Large intestine (tissue), 3 donors: ENCODE measurements around the gene RNF223. TPM values are rescaled to one million over a fixed set of nuclear protein-coding genes. Genes with fewer than 3 reads are reported as not detected.

Experiments
- DNase-seq, 2 donors: peaks; one replicate each; pipeline versions ENCODE4 v3.0.0 to v3.0.0-alpha.2; 2013
- H3K27ac ChIP-seq: one replicate; pipeline ENCODE4 v1.5.1; 2013; ENCODE audit warnings: low read length
- H3K27me3 ChIP-seq: 2 replicates; pipeline ENCODE4 v1.6.1; 2013; ENCODE audit warnings: low read length; ENCODE audit not compliant: control insufficient read depth, insufficient read depth
- H3K36me3 ChIP-seq: 2 replicates; pipeline ENCODE4 v1.6.1; 2013; ENCODE audit warnings: low read length; ENCODE audit not compliant: control insufficient read depth, insufficient read depth
- H3K4me1 ChIP-seq: one replicate; pipeline ENCODE4 v1.6.1; 2013; ENCODE audit warnings: low read length; ENCODE audit not compliant: control insufficient read depth, insufficient read depth
- H3K4me3 ChIP-seq: one replicate; pipeline ENCODE4 v1.5.1; 2013; ENCODE audit warnings: low read length
- H3K9me3 ChIP-seq: one replicate; pipeline ENCODE4 v1.6.1; 2013; ENCODE audit warnings: mild to moderate bottlenecking, low read depth, low read length, moderate library complexity; ENCODE audit not compliant: control insufficient read depth
- WGBS: methylation state at CpG from one replicate; pipeline ENCODE4 v1.1.5; 2013; ENCODE audit warnings: low lambda C conversion rate; ENCODE audit not compliant: insufficient coverage; 5-methylcytosine and 5-hydroxymethylcytosine counted together
- polyA plus RNA-seq: library from polyadenylated mRNA; unstranded; fragments of 120-200 nt; gene quantifications from one replicate; pipeline ENCODE4 v1.2.1, GENCODE V29; 2013

RNF223 gene
- polyA plus RNA-seq, 1 donor, result 0.06 TPM

DNA sequence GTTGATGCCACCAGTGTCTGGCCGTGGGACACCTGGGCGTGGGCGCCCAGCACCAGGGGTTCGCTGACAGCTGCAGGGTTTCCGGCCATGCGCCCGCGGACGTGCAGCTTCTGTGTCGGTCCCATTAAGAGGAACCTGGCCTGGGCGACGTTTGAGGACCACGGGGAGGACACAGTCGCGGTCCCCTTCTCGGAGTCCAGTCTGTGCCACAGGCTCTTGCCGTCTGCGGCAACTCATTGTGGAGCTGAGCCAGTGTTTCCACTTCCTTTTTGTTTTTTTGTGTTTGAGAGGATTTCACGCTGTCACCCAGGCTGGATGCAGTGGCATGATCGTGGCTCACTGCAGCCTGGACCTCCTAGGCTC lies 43.3 kb upstream of the RNF223 start:
- no peak for DNase-seq
- peaks cover 14% of the 10 kb centered on the region for H3K27me3 ChIP-seq
- no peak overlapping the region for H3K27ac ChIP-seq
- WGBS, result no CpG with 5 or more reads among the region's 20 CpGs
- peaks cover 22% of the 10 kb centered on the region for H3K9me3 ChIP-seq
- no peak overlapping the region for H3K4me3 ChIP-seq
- H3K36me3 ChIP-seq, result no peaks in the 10 kb centered on the region
- peaks cover 11% of the 10 kb centered on the region for H3K4me1 ChIP-seq

DNA sequence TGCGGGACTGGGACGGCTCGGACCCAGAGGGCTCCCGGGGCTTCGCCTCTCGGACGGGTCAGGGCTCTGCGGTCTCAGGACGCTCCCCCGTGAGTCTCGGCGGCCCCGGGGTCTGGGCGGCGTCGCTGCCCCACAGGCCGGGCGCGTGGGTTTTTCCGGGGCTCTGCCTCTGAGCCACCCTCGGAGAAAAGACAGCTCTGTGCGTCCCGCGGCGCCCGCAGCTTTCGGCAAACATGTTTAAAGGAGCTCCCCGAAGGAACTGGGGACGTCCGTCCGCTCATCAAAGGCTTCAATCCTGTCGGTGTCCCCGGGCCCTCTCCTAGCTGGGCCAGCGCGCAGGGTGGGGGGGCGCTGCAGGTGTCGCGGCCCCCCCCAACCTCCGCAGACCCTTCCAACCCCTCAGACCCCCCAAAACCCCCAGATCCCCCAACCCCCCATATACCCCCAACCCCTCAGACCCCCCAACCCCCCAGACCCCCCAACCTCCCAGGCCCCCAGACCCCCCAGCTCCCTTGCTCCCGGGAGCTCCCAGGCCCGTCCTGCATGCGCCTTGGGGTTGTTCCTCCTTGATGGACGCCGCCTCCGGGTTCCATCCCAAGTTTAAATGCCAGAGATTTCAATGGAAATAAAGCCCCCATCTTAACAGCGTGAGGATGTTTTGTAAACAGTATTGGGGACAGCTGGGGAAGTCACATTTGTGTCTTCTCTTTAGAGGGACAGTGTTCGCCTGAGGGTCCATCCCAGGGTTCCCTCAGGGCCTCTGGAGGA lies 42.8 kb upstream of the RNF223 start:
- H3K4me3 ChIP-seq, result peak overlapping the region; percentile 35
- peaks cover 14% of the 10 kb centered on the region for H3K27me3 ChIP-seq
- peaks cover 27% of the 10 kb centered on the region for H3K9me3 ChIP-seq
- peaks cover 7% of the 10 kb centered on the region for H3K4me1 ChIP-seq
- H3K27ac ChIP-seq, result no peak overlapping the region
- no peak for DNase-seq
- no CpG with 5 or more reads among the region's 47 CpGs for WGBS
- H3K36me3 ChIP-seq, result no peaks in the 10 kb centered on the region

DNA sequence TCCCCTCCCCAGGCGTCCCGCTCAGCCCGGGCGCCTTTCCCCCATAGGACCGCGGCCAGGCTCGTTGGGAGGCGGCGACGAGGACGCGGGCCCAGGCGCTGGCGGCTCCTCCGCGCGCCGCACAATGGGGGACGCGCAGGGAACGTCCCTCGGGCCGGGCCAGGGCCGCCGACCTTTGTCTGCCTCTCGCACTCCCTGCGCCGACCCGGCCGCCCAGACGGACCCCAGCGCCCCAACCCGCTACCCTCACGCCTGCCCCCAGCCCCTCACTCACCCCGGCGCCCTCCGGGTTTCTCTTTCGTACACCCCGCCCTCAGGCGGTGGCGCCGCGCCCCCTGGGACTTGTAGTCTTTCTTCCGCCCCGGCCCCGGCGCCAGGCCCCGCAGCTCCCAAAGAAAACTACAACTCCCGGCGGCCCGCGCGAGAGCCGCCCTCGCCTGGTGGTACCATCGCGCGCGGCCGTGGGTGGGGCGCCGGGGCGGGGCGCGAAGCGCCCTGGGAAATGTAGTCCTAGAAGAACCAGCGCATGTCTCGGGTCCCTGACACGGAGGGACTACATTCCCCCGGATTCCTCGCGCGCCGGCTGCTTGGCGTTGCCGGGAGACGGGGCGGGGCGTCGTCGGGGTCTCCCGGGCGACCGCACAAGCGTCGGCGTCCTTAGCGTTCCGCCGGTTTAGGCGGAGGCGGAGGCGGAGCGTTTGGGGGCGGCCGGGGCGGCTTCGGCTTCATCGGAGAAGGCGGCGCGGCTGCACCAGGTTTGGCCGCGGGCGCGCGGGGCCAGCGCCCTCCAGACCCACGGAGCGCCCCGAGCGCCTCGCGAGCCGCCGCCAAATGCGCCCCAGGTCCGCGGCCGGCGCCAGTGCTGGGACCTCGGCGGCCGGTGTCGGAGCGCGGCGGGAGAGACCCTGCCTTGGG lies 41.9 kb upstream of the RNF223 start, which contains the start of gene C1orf159:
Gene C1orf159, minus strand, starts transcription at position 304 of the 915 bp plus-strand sequence. CDS start 24,546 bp downstream, outside the sequence.
- peaks cover 14% of the 10 kb centered on the region for H3K27me3 ChIP-seq
- H3K9me3 ChIP-seq, result peaks cover 29% of the 10 kb centered on the region
- peak within 1 kb of the TSS; percentile 49 for H3K4me3 ChIP-seq
- H3K36me3 ChIP-seq, result no peaks in the 10 kb centered on the region
- peak; percentile 97 to 99 for DNase-seq
- no CpG with 5 or more reads among the region's 128 CpGs for WGBS
- H3K27ac ChIP-seq, result no peak within 1 kb of the TSS
- peaks cover under 1% of the 10 kb centered on the region for H3K4me1 ChIP-seq

DNA sequence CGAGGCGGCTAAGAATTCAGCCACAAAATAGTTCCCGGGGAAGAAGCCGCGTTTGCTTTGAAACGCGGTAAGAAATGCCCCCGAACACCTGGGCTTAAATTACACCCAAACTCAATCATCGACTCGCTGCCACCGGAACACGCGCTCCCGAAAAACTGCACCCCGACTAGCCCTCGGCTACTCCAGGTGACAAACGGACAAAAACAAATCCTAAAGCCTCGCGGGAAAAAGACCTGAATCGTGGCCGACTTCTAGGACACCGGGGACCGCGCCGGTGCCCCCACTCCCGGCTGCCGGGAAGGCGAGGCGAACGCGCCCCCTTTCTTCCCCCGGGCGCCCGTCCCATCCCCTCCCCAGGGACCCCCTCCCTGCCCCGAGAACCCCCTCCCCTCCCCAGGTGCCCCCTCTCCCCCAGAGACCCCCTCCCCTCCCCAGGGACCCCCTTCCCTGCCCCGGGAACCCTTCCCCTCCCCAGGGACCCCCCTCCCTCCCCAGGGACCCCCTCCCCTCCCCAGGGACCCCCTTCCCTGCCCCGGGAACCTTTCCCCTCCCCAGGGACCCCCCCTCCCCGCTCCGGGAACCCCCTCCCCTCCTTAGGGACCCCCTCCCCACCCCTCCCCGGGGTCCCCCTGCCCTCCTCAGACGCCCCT lies 41.2 kb upstream of the RNF223 start:
- Histone ChIP-seq H3K27me3 (peaks cover 14% of the 10 kb centered on the region), H3K9me3 (peaks cover 29% of the 10 kb centered on the region), H3K27ac (no peak overlapping the region), H3K36me3 (no peaks in the 10 kb centered on the region), H3K4me3 (peak overlapping the region; percentile 49), H3K4me1 (no peaks in the 10 kb centered on the region)
- no peak for DNase-seq
- WGBS, result no CpG with 5 or more reads among the region's 41 CpGs

DNA sequence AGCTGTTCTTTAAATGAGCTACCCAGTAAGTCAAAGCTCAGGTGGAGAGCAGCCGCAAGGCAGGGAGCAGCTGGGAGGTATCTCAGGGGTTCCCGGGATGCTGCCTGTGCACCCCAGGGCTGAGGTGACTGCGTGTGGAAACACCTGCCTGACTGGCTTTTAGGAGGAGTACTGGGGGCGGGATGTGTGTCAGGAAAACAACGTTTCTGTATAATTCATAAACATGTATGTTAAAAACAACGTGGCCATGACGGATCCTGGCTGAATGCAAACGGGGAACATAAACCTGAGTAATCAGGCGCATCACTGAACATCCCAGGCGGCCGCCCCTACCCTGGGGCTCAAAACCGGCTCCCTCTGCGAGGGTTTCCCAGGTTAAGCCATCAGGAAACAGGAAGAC lies 40.3 kb upstream of the RNF223 start:
- no peak overlapping the region for H3K27ac ChIP-seq
- DNase-seq, result no peak
- WGBS, result no CpG with 5 or more reads among the region's 13 CpGs
- peaks cover 29% of the 10 kb centered on the region for H3K9me3 ChIP-seq
- H3K4me1 ChIP-seq, result no peaks in the 10 kb centered on the region
- peaks cover 14% of the 10 kb centered on the region for H3K27me3 ChIP-seq
- H3K36me3 ChIP-seq, result no peaks in the 10 kb centered on the region
- H3K4me3 ChIP-seq, result no peak overlapping the region

DNA sequence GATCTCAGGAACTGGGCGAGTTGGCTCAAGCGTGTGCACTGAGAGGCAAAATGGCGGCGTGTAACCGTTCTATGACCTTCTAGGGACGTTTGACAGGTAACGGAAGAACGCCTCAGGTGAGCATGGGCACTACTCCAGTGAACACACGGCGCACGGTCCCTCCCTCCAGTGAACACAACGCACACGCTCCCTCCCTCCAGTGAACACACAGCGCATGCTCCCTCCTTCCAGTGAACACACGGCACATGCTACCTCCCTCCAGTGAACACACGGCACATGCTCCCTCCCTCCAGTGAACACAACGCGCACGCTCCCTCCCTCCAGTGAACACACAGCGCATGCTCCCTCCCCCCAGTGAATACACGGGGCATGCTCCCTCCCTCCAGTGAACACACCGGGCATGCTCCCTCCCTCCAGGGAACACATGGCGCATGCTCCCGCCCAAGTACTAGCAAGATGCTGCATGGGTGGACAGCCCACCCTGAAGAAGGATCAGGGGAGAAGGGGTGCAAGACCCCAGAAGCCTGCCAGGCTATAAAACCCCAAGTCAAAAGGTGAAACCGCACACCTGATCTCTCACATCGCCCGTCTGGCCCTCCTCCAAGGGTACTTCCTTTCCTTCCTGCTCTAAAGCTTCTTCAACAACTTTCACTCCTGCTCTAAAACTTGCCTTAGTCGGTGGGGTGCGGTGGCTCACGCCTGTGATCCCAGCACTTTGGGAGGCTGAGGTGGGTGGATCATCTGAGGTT lies 38.3 kb upstream of the RNF223 start:
- H3K27ac ChIP-seq, result no peak overlapping the region
- H3K27me3 ChIP-seq, result peaks cover 4% of the 10 kb centered on the region
- H3K4me3 ChIP-seq, result no peak overlapping the region
- no peak for DNase-seq
- no CpG with 5 or more reads among the region's 30 CpGs for WGBS
- H3K4me1 ChIP-seq, result no peaks in the 10 kb centered on the region
- peaks cover 29% of the 10 kb centered on the region for H3K9me3 ChIP-seq
- no peaks in the 10 kb centered on the region for H3K36me3 ChIP-seq

DNA sequence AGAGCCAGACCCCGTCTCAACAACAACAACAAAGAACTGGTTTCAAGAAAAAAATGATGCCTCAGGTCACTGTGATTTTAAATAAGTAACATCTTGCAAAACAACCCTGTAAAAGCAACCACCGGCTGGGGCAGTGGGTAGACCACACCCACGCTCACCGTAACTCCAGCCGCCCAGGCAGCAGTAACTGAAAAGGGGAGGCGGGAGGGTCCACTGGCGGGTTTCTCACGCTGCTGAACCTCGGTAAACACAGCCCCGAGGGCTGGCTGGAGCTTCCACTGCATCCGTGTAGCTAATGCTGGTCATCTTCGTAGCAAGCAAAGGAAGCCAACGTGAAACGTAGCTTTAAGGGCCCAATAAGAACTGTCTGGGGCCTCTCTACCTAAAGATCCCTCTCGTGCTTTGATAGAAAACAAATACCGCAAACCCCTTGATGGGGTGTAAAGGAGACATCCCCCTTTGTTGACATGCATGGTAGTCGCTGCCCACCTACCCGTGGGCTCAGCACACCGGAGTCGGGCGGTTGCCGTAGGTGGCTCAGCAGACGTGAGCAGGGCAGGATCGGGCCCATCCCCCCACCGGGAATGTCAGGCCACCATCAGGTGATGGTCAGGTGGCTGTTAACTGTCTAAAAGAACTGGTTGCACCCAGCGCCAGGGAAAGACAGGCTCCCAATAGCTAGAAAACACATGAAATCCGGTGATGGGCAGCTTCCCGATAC lies 37.6 kb upstream of the RNF223 start:
- WGBS, result no CpG with 5 or more reads among the region's 28 CpGs
- Histone ChIP-seq H3K9me3 (peaks cover 33% of the 10 kb centered on the region), H3K27me3 (no peaks in the 10 kb centered on the region), H3K27ac (no peak overlapping the region), H3K36me3 (no peaks in the 10 kb centered on the region), H3K4me1 (no peaks in the 10 kb centered on the region), H3K4me3 (no peak overlapping the region)
- no peak for DNase-seq

DNA sequence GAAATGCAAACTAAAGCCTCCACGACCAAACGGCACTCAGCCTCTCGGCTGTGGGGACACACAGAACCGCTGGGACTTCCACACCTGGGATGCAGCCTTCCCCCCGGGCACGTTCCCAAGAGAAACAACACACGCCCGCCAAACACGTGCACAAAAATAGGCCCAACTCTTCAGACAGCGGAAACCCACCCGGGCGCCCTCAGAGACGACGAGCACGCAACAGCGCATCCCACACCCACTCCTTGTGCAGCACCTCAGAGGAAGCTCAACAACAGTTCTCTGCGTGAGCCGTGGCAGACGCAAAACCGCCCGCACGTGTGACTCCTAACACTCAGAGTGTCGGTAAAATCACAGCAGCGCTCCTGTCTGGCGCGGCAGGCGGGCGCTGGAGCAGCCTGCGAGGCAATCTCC lies 36.5 kb upstream of the RNF223 start:
- no CpG with 5 or more reads among the region's 29 CpGs for WGBS
- peaks cover 38% of the 10 kb centered on the region for H3K9me3 ChIP-seq
- H3K36me3 ChIP-seq, result no peaks in the 10 kb centered on the region
- no peak overlapping the region for H3K27ac ChIP-seq
- H3K4me1 ChIP-seq, result no peaks in the 10 kb centered on the region
- DNase-seq, result no peak
- H3K4me3 ChIP-seq, result no peak overlapping the region
- H3K27me3 ChIP-seq, result no peaks in the 10 kb centered on the region

DNA sequence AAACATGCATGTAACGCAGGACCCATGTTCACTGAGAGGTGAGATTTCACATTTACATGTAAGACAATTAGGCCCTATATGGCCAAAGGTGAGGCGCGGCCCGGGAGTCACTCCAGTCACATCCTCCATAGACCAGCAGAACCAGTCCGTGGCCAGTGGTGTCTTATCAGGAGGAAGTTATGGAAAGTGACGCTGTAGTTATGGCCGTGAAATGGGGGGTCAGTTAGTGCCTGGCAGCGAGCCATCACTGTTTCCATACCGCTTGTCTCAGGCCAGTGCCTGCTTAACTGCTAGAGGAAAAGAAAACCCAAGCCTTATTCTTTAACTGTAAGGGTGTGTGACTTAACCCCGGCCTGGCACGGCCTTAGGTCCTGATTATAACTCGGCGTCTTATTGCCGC lies 35.6 kb upstream of the RNF223 start:
- H3K27ac ChIP-seq, result no peak overlapping the region
- no peaks in the 10 kb centered on the region for H3K36me3 ChIP-seq
- H3K27me3 ChIP-seq, result no peaks in the 10 kb centered on the region
- no peaks in the 10 kb centered on the region for H3K4me1 ChIP-seq
- H3K4me3 ChIP-seq, result no peak overlapping the region
- no CpG with 5 or more reads among the region's 14 CpGs for WGBS
- peaks cover 38% of the 10 kb centered on the region for H3K9me3 ChIP-seq
- DNase-seq, result no peak
